NOMO-1 treated with DMSO at 0.1 percent for 48 hours (cell line): ENCODE measurements around the gene ARRB2.
A peak's percentile ranks its signal among the peaks of the same experiment; 100 is the strongest.

Experiments used
- DNase-seq: peaks from one replicate; lab custom pipeline; 2025; ENCODE audit not compliant: unreplicated experiment; lab: John Stamatoyannopoulos, UW

The ARRB2 gene

GRCh38 chr17:4722678-4723240 lies 12.3 kb downstream of the ARRB2 start:
- no peak for DNase-seq

- DNase-seq = no peak
These were observed 14.2 kb downstream of the ARRB2 start for GRCh38 chr17:4724650-4725049.

GRCh38 chr17:4725646-4726310 lies 15.3 kb downstream of the ARRB2 start:
- peak; percentile 78 for DNase-seq

- DNase-seq = peak; percentile 26
These were observed 17.7 kb downstream of the ARRB2 start for GRCh38 chr17:4728124-4728523.

GRCh38 chr17:4733073-4733531 lies 22.7 kb downstream of the ARRB2 start:
- peak; percentile 95 for DNase-seq

GRCh38 chr17:4734857-4735475 lies 24.5 kb downstream of the ARRB2 start:
- DNase-seq = no peak

- DNase-seq = peak; percentile 88
These were observed 25.6 kb downstream of the ARRB2 start for GRCh38 chr17:4735876-4736651.

- no peak for DNase-seq
These were observed 28.0 kb downstream of the ARRB2 start for GRCh38 chr17:4738136-4739121.

- DNase-seq = peak; percentile 41
These were observed 28.9 kb downstream of the ARRB2 start, which contains the start of the genes CXCL16 and ZMYND15 for GRCh38 chr17:4739122-4740024. Gene CXCL16, minus strand, starts transcription at chr17:4739928. Its CDS starts 589 bp downstream, at chr17:4739339. Gene ZMYND15, plus strand, starts transcription at chr17:4739833. Its CDS starts 716 bp downstream, at chr17:4740549.

- DNase-seq = no peak
These were observed 29.6 kb downstream of the ARRB2 start for GRCh38 chr17:4740025-4740351.

GRCh38 chr17:4740584-4740983 lies 30.2 kb downstream of the ARRB2 start:
- DNase-seq = no peak

- DNase-seq = no peak
These were observed 31.1 kb downstream of the ARRB2 start for GRCh38 chr17:4741544-4741943.

GRCh38 chr17:4742133-4742532 lies 31.7 kb downstream of the ARRB2 start:
- DNase-seq = no peak

GRCh38 chr17:4742629-4743028 lies 32.2 kb downstream of the ARRB2 start:
- DNase-seq = no peak

GRCh38 chr17:4743216-4743615 lies 32.8 kb downstream of the ARRB2 start:
- DNase-seq = no peak

GRCh38 chr17:4743898-4744297 lies 33.5 kb downstream of the ARRB2 start:
- no peak for DNase-seq

- no peak for DNase-seq
These were observed 34.9 kb downstream of the ARRB2 start for GRCh38 chr17:4744999-4745969.

- peak; percentile 72 for DNase-seq
These were observed 37.4 kb downstream of the ARRB2 start for GRCh38 chr17:4747847-4748246.
